MM.1S (cell line): Measurements from ENCODE around the gene LETM1.

ENCODE experiments used
- DNase-seq: peaks from one replicate; pipeline ENCODE4 v3.0.0-alpha.2; 2015
- H2AFZ ChIP-seq: fragments of 300-600 bp; sonication (generic); 2 replicates; pipeline ENCODE4 v1.6.0; 2016; ENCODE audit warnings: antibody characterized with exemption, low read length
- H3F3A ChIP-seq: fragments of 300-600 bp; sonication (generic); 2 replicates; pipeline ENCODE4 v1.6.1; 2016; ENCODE audit warnings: mild to moderate bottlenecking, antibody characterized with exemption, low read length, moderate library complexity, mixed read lengths; ENCODE audit not compliant: insufficient read depth
- H3K27ac ChIP-seq: fragments of 300-600 bp; sonication (generic); 2 replicates; pipeline ENCODE4 v1.5.1; 2016; ENCODE audit warnings: mild to moderate bottlenecking, low read length
- H3K27me3 ChIP-seq: fragments of 300-600 bp; sonication (generic); replicated peaks from 2 replicates; pipeline ENCODE4 v1.6.0; 2016; ENCODE audit warnings: low read length; ENCODE audit not compliant: insufficient read depth
- H3K36me3 ChIP-seq: fragments of 300-600 bp; sonication (generic); replicated peaks from 2 replicates; pipeline ENCODE4 v1.6.1; 2016; ENCODE audit warnings: mild to moderate bottlenecking, low read length, mixed read lengths; ENCODE audit not compliant: insufficient read depth
- H3K4me1 ChIP-seq: fragments of 300-600 bp; sonication (generic); 2 replicates; pipeline ENCODE4 v1.6.1; 2016; ENCODE audit warnings: low read length, mixed read lengths
- H3K4me2 ChIP-seq: fragments of 300-600 bp; sonication (generic); 2 replicates; pipeline ENCODE4 v1.6.0; 2016; ENCODE audit warnings: low read depth, low read length
- H3K4me3 ChIP-seq: fragments of 300-600 bp; sonication (generic); 2 replicates; pipeline ENCODE4 v1.5.1; 2016; ENCODE audit warnings: low read length, mixed read lengths
- H3K79me2 ChIP-seq: fragments of 300-600 bp; sonication (generic); 2 replicates; pipeline ENCODE4 v1.6.1; 2016; ENCODE audit warnings: mixed run types, low read length, mixed read lengths
- H3K9ac ChIP-seq: fragments of 300-600 bp; sonication (generic); 2 replicates; pipeline ENCODE4 v1.6.1; 2016; ENCODE audit warnings: low read length, mixed read lengths
- H3K9me2 ChIP-seq: fragments of 300-600 bp; sonication (generic); replicated peaks from 2 replicates; pipeline ENCODE4 v1.6.1; 2016; ENCODE audit warnings: mild to moderate bottlenecking, low read length, mixed read lengths; ENCODE audit not compliant: insufficient read depth
- H3K9me3 ChIP-seq: fragments of 300-600 bp; sonication (generic); replicated peaks from 2 replicates; pipeline ENCODE4 v1.6.1; 2016; ENCODE audit warnings: mild to moderate bottlenecking, low read length, mixed read lengths; ENCODE audit not compliant: insufficient read depth
- H4K20me1 ChIP-seq: fragments of 300-600 bp; sonication (generic); 2 replicates; pipeline ENCODE4 v1.6.1; 2016; ENCODE audit warnings: mild to moderate bottlenecking, low read length, moderate library complexity, mixed read lengths; ENCODE audit not compliant: insufficient read depth
- EZH2 ChIP-seq: fragments of 300-600 bp; sonication (generic); optimal IDR thresholded peaks from 2 replicates; pipeline ENCODE3; 2017; ENCODE audit warnings: low read depth, mild to moderate bottlenecking, antibody characterized with exemption, low read length, mixed read lengths
- EZH2phosphoT487 ChIP-seq: fragments of 300-600 bp; sonication (generic); IDR thresholded peaks from 2 replicates; pipeline ENCODE4 v1.6.1; 2018; ENCODE audit warnings: antibody characterized with exemption, low read length
- TF ChIP-seq, protein P1 (sequence below): fragments of 300-600 bp; sonication (generic); IDR thresholded peaks from 2 replicates; pipeline ENCODE4 v1.5.1; 2016; ENCODE audit warnings: antibody characterized with exemption, low read length, mixed read lengths

Gene LETM1

GRCh38 chr4:1812720-1813119 lies 43.2 kb downstream of the LETM1 start:
- no peaks in the 10 kb centered on the region for H3K9me3 ChIP-seq
- H3K79me2 ChIP-seq: no peaks in the 10 kb centered on the region
- 0 out of 2 replicates have a peak, but pooled peaks cover 3% of the 10 kb centered on the region for H3K36me3 ChIP-seq
- H3F3A ChIP-seq: no peaks in the 10 kb centered on the region
- H3K4me2 ChIP-seq: no peak overlapping the region
- no peak overlapping the region for H3K4me3 ChIP-seq
- DNase-seq: no peak
- H2AFZ ChIP-seq: no peak overlapping the region
- no peaks in the 10 kb centered on the region for H3K27me3 ChIP-seq
- TF ChIP-seq, protein P1, sequence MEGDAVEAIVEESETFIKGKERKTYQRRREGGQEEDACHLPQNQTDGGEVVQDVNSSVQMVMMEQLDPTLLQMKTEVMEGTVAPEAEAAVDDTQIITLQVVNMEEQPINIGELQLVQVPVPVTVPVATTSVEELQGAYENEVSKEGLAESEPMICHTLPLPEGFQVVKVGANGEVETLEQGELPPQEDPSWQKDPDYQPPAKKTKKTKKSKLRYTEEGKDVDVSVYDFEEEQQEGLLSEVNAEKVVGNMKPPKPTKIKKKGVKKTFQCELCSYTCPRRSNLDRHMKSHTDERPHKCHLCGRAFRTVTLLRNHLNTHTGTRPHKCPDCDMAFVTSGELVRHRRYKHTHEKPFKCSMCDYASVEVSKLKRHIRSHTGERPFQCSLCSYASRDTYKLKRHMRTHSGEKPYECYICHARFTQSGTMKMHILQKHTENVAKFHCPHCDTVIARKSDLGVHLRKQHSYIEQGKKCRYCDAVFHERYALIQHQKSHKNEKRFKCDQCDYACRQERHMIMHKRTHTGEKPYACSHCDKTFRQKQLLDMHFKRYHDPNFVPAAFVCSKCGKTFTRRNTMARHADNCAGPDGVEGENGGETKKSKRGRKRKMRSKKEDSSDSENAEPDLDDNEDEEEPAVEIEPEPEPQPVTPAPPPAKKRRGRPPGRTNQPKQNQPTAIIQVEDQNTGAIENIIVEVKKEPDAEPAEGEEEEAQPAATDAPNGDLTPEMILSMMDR: no peak
- TF ChIP-seq EZH2phosphoT487 (no peak), EZH2 (no peak)
- no peaks in the 10 kb centered on the region for H4K20me1 ChIP-seq
- no peaks in the 10 kb centered on the region for H3K4me1 ChIP-seq
- no peak overlapping the region for H3K27ac ChIP-seq
- H3K9ac ChIP-seq: no peak overlapping the region
- no peaks in the 10 kb centered on the region for H3K9me2 ChIP-seq

- no peak for TF ChIP-seq EZH2
- no peak for TF ChIP-seq EZH2phosphoT487
- TF ChIP-seq, protein P1: no peak
- Histone ChIP-seq H3K36me3 (0 out of 2 replicates have a peak, but pooled peaks cover 3% of the 10 kb centered on the region), H3K9ac (no peak overlapping the region), H3F3A (no peaks in the 10 kb centered on the region), H2AFZ (no peak overlapping the region), H3K27ac (no peak overlapping the region), H3K27me3 (no peaks in the 10 kb centered on the region; the same call in 1 of the 2 replicates), H3K4me1 (no peaks in the 10 kb centered on the region), H4K20me1 (no peaks in the 10 kb centered on the region), H3K9me2 (no peaks in the 10 kb centered on the region), H3K79me2 (no peaks in the 10 kb centered on the region), H3K4me2 (no peak overlapping the region), H3K4me3 (no peak overlapping the region), H3K9me3 (no peaks in the 10 kb centered on the region)
- DNase-seq: no peak
Measured at GRCh38 chr4:1810765-1811164, 45.2 kb downstream of the LETM1 start.

DNA sequence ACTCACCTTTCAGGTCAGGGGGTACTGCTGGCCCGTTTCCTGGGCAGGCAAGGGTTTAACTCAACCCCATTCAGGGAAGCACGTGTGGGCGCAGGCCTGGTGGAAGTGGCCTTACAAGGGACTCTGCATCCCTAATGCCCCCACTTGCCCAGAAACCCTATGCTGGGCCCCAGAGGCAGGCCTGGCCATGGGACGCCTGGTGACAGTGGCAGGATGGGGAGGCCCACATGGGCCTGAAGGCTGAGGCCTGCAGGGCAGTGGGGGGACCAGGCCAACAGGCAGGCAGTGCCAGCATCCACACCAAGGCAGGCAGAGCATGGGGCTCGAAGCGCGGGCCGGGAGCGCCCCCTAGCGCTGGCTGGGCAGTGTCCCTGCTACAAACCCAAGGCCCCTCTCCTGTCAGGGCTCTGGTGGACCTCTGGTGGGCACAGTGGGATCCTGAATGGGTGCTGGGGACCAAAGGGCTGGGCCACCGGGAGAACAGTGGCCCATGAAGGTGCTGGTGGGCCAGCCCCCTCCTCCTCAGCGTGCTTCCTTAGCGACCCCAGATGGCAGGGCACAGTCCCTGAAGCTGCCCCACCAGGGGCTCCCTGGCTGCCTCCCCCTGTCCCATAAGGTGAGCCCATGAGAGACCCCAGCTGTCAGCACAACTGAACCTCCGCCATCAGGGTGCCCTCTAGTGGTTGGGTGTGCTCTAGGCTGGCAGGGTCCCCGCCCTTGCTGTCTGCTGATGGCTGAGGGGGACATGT lies 46.0 kb downstream of the LETM1 start:
- H2AFZ ChIP-seq: no peak overlapping the region
- peak; percentile 54 for DNase-seq
- H3K9me2 ChIP-seq: no peaks in the 10 kb centered on the region
- no peaks in the 10 kb centered on the region for H3K36me3 ChIP-seq
- no peak overlapping the region for H3K27ac ChIP-seq
- H3K9me3 ChIP-seq: no peaks in the 10 kb centered on the region
- TF ChIP-seq EZH2phosphoT487: no peak
- TF ChIP-seq, protein P1: peak; percentile 80
- H3K9ac ChIP-seq: no peak overlapping the region
- peaks cover 2% of the 10 kb centered on the region; the same call in 1 of the 2 replicates for H3K27me3 ChIP-seq
- no peak overlapping the region for H3K4me2 ChIP-seq
- H3K4me3 ChIP-seq: no peak overlapping the region
- H3F3A ChIP-seq: no peaks in the 10 kb centered on the region
- H4K20me1 ChIP-seq: no peaks in the 10 kb centered on the region
- H3K4me1 ChIP-seq: no peaks in the 10 kb centered on the region
- no peaks in the 10 kb centered on the region for H3K79me2 ChIP-seq
